ENCODE data around the gene MRLN. TPM values are rescaled to one million over a fixed set of nuclear protein-coding genes. Genes with fewer than 3 reads are reported as not detected.

Gene MRLN
- total and polyA plus RNA-seq, 2 of the 8 experiments (the other 6 are each of a cell fraction or from before 2014, with no cell fraction given) = 0.21 TPM; not detected in 1

DNA sequence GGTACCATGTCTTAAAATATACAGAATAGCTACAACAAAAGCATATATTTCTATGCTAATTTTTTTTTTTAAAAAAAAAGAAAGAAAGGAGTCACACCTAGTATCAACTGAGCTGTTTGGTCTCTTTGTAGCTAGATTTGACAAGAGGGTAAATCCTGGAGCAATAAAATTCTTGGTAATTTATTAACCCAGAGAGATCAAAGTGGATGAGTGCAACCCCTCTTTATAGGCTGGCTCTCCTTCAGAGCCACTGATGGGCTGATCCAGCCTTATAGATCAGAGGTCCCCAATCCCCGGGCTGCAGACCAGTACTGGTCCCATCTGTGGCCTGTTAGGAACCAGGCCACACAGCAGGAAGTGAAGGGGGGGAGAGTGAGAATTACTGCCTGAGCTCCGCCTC, 19.8 kb upstream of the MRLN start (continued):
- TF ChIP-seq, protein P1, sequence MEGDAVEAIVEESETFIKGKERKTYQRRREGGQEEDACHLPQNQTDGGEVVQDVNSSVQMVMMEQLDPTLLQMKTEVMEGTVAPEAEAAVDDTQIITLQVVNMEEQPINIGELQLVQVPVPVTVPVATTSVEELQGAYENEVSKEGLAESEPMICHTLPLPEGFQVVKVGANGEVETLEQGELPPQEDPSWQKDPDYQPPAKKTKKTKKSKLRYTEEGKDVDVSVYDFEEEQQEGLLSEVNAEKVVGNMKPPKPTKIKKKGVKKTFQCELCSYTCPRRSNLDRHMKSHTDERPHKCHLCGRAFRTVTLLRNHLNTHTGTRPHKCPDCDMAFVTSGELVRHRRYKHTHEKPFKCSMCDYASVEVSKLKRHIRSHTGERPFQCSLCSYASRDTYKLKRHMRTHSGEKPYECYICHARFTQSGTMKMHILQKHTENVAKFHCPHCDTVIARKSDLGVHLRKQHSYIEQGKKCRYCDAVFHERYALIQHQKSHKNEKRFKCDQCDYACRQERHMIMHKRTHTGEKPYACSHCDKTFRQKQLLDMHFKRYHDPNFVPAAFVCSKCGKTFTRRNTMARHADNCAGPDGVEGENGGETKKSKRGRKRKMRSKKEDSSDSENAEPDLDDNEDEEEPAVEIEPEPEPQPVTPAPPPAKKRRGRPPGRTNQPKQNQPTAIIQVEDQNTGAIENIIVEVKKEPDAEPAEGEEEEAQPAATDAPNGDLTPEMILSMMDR (IDR thresholded peaks at IDR 0.05; ENCODE audit: control extremely low read depth in 1 of 3, insufficient read depth in 1 of 3, low read depth in 1 of 3, low read length in 3 of 3) = no peak
- TF ChIP-seq, protein P2, sequence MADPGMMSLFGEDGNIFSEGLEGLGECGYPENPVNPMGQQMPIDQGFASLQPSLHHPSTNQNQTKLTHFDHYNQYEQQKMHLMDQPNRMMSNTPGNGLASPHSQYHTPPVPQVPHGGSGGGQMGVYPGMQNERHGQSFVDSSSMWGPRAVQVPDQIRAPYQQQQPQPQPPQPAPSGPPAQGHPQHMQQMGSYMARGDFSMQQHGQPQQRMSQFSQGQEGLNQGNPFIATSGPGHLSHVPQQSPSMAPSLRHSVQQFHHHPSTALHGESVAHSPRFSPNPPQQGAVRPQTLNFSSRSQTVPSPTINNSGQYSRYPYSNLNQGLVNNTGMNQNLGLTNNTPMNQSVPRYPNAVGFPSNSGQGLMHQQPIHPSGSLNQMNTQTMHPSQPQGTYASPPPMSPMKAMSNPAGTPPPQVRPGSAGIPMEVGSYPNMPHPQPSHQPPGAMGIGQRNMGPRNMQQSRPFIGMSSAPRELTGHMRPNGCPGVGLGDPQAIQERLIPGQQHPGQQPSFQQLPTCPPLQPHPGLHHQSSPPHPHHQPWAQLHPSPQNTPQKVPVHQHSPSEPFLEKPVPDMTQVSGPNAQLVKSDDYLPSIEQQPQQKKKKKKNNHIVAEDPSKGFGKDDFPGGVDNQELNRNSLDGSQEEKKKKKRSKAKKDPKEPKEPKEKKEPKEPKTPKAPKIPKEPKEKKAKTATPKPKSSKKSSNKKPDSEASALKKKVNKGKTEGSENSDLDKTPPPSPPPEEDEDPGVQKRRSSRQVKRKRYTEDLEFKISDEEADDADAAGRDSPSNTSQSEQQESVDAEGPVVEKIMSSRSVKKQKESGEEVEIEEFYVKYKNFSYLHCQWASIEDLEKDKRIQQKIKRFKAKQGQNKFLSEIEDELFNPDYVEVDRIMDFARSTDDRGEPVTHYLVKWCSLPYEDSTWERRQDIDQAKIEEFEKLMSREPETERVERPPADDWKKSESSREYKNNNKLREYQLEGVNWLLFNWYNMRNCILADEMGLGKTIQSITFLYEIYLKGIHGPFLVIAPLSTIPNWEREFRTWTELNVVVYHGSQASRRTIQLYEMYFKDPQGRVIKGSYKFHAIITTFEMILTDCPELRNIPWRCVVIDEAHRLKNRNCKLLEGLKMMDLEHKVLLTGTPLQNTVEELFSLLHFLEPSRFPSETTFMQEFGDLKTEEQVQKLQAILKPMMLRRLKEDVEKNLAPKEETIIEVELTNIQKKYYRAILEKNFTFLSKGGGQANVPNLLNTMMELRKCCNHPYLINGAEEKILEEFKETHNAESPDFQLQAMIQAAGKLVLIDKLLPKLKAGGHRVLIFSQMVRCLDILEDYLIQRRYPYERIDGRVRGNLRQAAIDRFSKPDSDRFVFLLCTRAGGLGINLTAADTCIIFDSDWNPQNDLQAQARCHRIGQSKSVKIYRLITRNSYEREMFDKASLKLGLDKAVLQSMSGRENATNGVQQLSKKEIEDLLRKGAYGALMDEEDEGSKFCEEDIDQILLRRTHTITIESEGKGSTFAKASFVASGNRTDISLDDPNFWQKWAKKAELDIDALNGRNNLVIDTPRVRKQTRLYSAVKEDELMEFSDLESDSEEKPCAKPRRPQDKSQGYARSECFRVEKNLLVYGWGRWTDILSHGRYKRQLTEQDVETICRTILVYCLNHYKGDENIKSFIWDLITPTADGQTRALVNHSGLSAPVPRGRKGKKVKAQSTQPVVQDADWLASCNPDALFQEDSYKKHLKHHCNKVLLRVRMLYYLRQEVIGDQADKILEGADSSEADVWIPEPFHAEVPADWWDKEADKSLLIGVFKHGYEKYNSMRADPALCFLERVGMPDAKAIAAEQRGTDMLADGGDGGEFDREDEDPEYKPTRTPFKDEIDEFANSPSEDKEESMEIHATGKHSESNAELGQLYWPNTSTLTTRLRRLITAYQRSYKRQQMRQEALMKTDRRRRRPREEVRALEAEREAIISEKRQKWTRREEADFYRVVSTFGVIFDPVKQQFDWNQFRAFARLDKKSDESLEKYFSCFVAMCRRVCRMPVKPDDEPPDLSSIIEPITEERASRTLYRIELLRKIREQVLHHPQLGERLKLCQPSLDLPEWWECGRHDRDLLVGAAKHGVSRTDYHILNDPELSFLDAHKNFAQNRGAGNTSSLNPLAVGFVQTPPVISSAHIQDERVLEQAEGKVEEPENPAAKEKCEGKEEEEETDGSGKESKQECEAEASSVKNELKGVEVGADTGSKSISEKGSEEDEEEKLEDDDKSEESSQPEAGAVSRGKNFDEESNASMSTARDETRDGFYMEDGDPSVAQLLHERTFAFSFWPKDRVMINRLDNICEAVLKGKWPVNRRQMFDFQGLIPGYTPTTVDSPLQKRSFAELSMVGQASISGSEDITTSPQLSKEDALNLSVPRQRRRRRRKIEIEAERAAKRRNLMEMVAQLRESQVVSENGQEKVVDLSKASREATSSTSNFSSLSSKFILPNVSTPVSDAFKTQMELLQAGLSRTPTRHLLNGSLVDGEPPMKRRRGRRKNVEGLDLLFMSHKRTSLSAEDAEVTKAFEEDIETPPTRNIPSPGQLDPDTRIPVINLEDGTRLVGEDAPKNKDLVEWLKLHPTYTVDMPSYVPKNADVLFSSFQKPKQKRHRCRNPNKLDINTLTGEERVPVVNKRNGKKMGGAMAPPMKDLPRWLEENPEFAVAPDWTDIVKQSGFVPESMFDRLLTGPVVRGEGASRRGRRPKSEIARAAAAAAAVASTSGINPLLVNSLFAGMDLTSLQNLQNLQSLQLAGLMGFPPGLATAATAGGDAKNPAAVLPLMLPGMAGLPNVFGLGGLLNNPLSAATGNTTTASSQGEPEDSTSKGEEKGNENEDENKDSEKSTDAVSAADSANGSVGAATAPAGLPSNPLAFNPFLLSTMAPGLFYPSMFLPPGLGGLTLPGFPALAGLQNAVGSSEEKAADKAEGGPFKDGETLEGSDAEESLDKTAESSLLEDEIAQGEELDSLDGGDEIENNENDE (IDR thresholded peaks at IDR 0.05; ENCODE audit: insufficient replicate concordance, low read length) = no peak
- TF ChIP-seq GABPA (IDR thresholded peaks at IDR 0.05; ENCODE audit: borderline replicate concordance, insufficient read depth, low read length) = no peak
- TF ChIP-seq YY1 (IDR thresholded peaks at IDR 0.05; ENCODE audit: low read depth, low read length) = no peak
- no peak for TF ChIP-seq SP1 (IDR thresholded peaks at IDR 0.05; ENCODE audit: low read depth, low read length)
- TF ChIP-seq HDAC2 (IDR thresholded peaks at IDR 0.05; ENCODE audit: borderline replicate concordance in 1 of 2, low read depth in 2 of 2, low read length in 2 of 2) = no peak
- no peak for TF ChIP-seq SP4 (IDR thresholded peaks at IDR 0.05; ENCODE audit: low read length)

All from H1 (cell line).